Fibroblast of skin of back (primary cell): ENCODE measurements around the gene CPNE4.

ENCODE experiments used
- DNase-seq: peaks from one replicate; pipeline ENCODE4 v3.0.0-alpha.2; 2013

The CPNE4 gene

GRCh38 chr3:131591394-131592014, 443.3 kb downstream of the CPNE4 start:
- DNase-seq = peak; percentile 63

GRCh38 chr3:131586277-131586676, 448.5 kb downstream of the CPNE4 start:
- no peak for DNase-seq

GRCh38 chr3:131582438-131582837, 452.4 kb downstream of the CPNE4 start:
- no peak for DNase-seq

DNA sequence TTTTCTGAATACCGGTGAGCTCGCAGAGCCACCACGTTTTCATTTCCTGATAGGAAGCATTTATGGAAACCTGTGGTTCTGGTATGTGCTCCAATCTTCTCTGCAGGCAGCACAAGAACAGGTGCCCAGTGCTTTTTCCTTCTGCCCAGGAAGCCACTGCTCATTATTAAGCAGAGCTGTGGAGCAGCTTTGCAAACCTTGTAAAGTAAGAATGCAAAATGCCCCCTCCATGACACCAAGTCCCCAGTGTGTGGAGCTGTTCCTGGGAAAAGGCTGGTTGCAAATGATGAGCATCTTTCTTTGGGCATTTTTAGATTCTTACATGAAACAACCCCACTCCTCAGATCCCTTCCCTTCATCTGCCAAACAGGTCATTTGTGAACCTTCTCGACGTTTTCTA, 466.4 kb downstream of the CPNE4 start:
- DNase-seq = no peak

GRCh38 chr3:131564812-131565211, 470.0 kb downstream of the CPNE4 start:
- no peak for DNase-seq

- DNase-seq = peak; percentile 3
These were observed 473.3 kb downstream of the CPNE4 start for GRCh38 chr3:131561511-131561910.

GRCh38 chr3:131560795-131561194, 474.0 kb downstream of the CPNE4 start:
- DNase-seq = no peak

- peak; percentile 7 for DNase-seq
These were observed 479.4 kb downstream of the CPNE4 start for GRCh38 chr3:131555456-131555855.

- DNase-seq = no peak
These were observed 481.1 kb downstream of the CPNE4 start for GRCh38 chr3:131553495-131554247.

DNA sequence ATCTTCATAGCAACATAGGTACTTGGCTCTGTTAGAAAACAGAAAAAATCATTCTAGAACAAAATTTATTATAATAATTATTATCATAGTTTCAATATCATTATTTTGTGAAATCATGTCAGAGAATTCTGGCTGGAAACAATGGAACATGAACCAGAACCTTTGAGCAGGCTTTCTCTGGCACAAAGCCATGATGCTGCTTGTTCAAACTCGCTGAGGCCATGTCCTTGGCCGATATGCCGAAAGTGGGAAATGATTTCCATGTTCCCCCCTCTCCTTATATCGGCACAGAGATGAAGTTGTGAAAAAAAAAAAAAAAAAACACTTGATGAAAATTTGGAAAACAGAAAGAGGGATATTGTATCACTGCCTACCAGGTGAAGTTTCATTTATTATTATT, 483.1 kb downstream of the CPNE4 start:
- no peak for DNase-seq

DNA sequence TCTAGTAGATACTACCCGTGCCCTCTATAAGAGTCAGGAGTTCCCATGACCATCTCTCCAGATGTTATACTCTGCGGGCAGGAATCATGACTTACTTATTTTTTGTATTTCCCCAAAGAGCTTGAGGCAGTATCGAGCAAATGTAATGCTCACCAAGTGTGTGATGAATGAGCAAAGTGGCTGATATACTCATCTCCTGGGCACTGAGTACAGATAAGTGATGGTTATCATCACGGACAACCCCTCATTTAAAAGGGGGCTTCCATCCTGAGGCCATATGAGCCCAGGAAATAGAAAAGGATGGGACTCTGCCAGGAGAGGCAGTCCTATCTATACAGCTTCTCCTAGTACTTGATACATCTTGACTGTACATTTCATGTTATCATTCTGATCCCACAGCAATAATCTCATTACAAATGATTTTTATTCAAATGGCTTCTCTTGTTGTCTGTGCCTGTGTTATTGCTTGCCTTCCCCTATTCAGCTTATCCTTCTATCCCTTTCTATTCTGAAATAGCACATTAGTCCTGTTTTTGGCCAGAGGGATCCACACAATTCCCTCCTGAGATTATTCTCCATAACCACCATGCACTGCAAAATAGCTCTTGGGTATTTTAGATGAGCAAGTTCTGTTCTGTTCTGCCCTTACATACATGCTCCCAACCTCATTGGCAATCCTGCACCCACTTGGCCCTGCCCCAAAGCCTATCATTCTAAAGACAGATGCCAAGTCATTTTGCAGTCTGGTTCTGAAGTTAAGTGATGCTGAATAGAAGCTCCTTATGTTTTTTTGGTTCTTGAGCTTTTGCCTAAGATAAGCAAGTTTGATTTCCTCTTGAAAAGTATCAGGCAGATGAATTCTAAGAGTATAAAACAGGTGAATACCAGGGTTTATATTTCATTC, 484.0 kb downstream of the CPNE4 start:
- DNase-seq = no peak

DNA sequence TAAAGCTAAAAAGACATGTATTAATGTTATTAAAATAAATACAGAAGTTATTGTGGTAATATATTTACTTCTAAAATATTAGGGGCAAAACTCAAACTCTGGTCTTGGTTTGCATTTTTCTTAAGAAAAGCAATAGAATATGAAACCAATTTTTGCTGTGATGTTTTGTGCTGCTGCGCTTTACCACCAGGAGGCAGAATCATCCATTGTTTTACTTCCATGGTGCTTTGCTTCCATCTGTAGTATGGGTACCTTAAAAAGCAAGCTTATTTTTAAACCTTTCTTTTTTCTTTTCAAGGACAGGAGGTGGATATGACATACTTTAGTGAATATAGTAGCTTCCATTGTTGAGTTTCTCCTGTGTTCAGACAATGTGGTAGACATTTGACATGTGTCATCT, 485.5 kb downstream of the CPNE4 start:
- peak; percentile 5 for DNase-seq

DNA sequence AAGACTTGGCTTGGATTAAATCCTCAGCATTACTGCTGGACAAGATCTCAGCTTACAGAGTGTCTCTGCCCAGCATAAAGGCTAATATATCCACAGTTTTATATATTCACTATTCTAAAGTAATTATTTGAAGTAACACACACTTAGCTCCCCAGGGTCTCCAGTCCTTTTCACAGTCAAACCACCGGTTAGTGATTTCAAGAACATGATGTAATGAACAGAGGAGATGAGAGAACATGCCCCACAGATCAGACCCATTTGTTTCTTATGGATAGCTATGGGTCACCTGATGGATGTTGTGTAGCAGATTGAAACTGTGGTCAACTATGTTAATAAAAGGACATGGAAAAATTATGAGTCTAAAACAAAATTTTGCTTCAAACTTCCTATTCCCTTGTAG, 487.2 kb downstream of the CPNE4 start:
- no peak for DNase-seq

DNA sequence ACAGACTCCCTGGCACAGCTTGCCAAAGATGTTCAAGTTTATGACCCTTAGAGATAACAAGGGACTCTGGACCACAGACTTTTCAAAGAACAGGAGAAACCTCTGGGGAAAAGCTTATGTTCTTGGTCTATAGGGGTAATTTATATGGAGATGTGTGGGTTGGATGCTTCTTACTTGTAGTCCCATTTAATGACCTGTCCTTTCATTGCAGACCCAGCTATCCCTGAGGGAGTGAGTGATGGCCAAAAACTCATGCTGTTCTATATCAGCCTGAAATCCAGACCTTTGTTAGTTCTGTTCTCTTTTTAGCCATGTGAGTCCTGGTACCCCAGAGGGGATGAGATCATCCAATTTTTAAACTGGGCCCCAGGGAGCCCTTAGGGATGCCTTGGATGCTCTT, 488.4 kb downstream of the CPNE4 start:
- DNase-seq = no peak

DNA sequence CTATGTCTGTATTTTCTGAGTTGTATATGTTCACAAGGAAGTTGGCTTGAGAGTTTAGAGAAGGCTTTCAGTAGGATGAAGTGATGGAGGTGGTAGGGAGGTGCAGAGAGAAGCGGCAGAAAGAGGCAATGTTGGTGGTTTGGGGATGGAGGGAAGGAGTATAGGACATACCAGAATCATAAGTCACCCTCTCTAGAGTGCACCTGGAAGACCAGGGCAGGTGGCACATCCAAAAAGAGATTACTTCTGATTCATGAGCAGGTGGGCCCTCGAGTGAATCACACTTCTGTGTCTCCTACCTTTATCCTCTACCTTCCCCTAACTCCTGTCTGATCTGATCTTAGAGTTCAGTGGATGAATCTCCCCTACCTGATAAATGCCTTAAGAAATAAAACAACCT, 490.3 kb downstream of the CPNE4 start:
- DNase-seq = no peak

GRCh38 chr3:131543714-131544113, 491.1 kb downstream of the CPNE4 start:
- DNase-seq = peak; percentile 72

DNA sequence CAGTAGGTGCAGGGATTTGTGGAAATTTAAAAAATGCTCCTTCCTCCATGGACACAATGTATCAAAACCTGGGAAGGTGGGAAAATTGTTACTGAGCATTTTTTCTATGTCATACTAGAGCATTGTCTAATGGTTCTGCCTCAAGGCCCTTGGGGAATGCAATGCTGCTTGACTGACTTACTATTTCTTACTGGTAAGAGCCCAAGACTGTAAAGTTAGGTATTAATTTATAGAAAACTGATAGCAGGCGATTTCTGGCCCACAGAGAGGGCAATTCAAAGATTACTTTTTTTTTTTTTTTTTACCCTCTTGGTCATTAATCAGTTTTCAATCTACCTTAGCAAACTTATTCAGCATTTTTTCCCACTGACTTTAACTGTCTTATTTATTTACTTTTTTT, 493.5 kb downstream of the CPNE4 start:
- no peak for DNase-seq

- no peak for DNase-seq
These were observed 494.0 kb downstream of the CPNE4 start for GRCh38 chr3:131540821-131541220.

DNA sequence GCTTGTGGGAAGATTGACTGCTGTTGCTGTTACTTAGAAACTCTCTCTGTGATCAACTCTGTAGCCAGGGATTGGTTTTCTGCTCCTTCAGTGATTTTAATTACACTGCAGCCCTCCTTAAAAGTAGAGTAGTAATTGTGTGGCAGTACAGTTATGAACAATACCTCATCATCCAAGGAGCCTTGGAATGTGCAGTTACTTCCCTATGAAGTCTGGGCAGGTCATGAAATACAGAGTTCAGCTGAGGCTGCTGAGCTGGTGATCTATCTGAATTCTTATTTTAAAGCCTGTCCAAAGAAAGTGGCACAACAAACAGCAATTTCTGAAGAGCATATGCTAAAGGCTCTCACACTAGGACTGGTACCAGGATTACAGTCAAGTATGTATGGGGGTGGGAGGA, 494.7 kb downstream of the CPNE4 start:
- peak; percentile 12 for DNase-seq

- no peak for DNase-seq
These were observed 495.8 kb downstream of the CPNE4 start for GRCh38 chr3:131538968-131539367.

GRCh38 chr3:131537531-131537930, 497.3 kb downstream of the CPNE4 start:
- no peak for DNase-seq

DNA sequence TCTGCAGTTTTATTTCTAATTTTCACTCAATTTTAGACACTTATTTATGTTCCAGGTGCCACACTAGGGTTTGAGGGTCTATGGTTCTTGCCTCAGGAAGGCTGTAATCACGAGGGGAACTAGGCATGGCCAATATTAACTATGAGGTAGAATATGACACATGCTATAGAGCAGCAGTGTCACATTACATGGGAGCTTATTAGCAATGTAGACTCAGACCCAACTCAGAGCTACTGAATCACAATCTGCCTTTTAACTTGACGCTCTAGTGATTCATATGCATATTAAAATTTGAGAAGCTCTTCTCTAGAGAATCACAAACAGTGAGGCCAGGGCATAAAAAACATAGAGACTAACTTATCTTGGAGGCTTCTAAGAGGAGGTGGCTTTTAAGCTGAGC, 499.2 kb downstream of the CPNE4 start:
- peak; percentile 7 for DNase-seq

DNA sequence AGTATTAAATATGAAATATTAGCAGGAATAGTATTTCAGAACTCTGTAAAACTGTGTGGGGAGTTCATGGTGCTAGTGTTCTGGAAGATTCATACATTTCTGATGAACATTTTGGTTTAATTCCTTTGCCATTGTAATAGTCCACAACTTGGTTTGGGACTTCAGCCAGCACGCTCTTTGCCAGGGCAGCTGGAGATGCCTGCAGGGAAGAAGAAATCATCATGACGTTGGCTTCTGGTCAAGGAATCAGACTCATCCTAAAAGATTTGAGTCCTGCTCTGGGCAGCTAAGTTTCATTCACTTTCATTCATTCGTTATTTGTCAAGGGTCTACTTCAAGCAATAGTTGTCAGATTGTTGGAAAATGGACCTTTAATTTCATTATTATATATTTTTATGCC, 499.7 kb downstream of the CPNE4 start:
- DNase-seq = no peak
